Aorta (tissue), 5 donors: ENCODE data around the gene DENND2D. TPM values are rescaled to one million over a fixed set of nuclear protein-coding genes. Genes with fewer than 3 reads are reported as not detected.
A peak's percentile ranks its signal among the peaks of the same experiment; 100 is the strongest.

Source experiments
- ATAC-seq: fragments of 200-7000 bp; cut with Tn5 transposase; one replicate; pipeline ENCODE4 v1.9.1; 2022; ENCODE audit warnings: moderate library complexity; ENCODE audit not compliant: low FRiP score
- DNase-seq, 2 donors: peaks; one replicate each; pipeline ENCODE4 v3.0.0-alpha.2; 2020
- H3K27ac ChIP-seq, 2 donors: one replicate each; pipeline ENCODE4 v1.5.1; 2013; ENCODE audit warnings: low read length in 2 of 2, mild to moderate bottlenecking in 2 of 2, moderate library complexity in 2 of 2, control low read depth in 1 of 2, inconsistent platforms in 1 of 2, low read depth in 1 of 2
- H3K27me3 ChIP-seq, 2 donors: one replicate each; pipeline ENCODE4 v1.6.1; 2013; ENCODE audit warnings: control low read depth in 1 of 2, low read length in 1 of 2, mild to moderate bottlenecking in 1 of 2, moderate library complexity in 1 of 2; ENCODE audit not compliant: insufficient read depth in 2 of 2, control insufficient read depth in 1 of 2
- H3K36me3 ChIP-seq, 2 donors: one replicate each; pipeline ENCODE4 v1.6.1; 2013; ENCODE audit warnings: control low read depth in 1 of 2, low read length in 1 of 2, mild to moderate bottlenecking in 1 of 2; ENCODE audit not compliant: insufficient read depth in 2 of 2, control insufficient read depth in 1 of 2
- H3K4me1 ChIP-seq, 2 donors: one replicate each; pipeline ENCODE4 v1.6.1; 2013; ENCODE audit warnings: low read length in 2 of 2, control low read depth in 1 of 2, mild to moderate bottlenecking in 1 of 2, moderate library complexity in 1 of 2; ENCODE audit not compliant: insufficient read depth in 2 of 2, control insufficient read depth in 1 of 2
- H3K4me3 ChIP-seq, 2 donors: one replicate each; pipeline ENCODE4 v1.5.1; 2013; ENCODE audit warnings: low read length in 2 of 2, control low read depth in 1 of 2, mild to moderate bottlenecking in 1 of 2
- H3K9me3 ChIP-seq: one replicate; pipeline ENCODE4 v1.6.1; 2013; ENCODE audit warnings: mild to moderate bottlenecking, low read length; ENCODE audit not compliant: control insufficient read depth
- WGBS, 2 donors: extraction: QIAGEN DNeasy Blood & Tissue Kit; methylation state at CpG; one replicate each; pipeline ENCODE4 v1.1.7; 2013; 5-methylcytosine and 5-hydroxymethylcytosine counted together
- intact Hi-C, 2 donors: fragments of 100-400 bp; cut with DNase I; formaldehyde crosslinking; loops; one replicate each; pipeline versions ENCODE4 v1.14.2 to v1.15.0; 2022
- polyA plus RNA-seq, 2 donors: library from polyadenylated mRNA; stranded (reverse); fragments of 200-250 nt; gene quantifications; one replicate each; pipeline ENCODE4 v1.2.3, GENCODE V29; 2013
- total RNA-seq, 2 donors: library from RNA; stranded (reverse); fragmentation: NEBNext Ultra II Directional; extraction: Animal tissue kit (Norgen Biotek cat#: 25700); gene quantifications; one replicate each; pipeline ENCODE4 v1.2.1, GENCODE V29; 2021
- donor health status: healthy with polysubstance abuse.
- donor health status: Bipolar disorder and iron deficiency.
- donor health status: DM: no; HTN: no; CAD: no.
- donor health status: DM: no; HTN: no; CAD: no.
- donor health status: DM: yes; HTN: yes; CAD: no.

The DENND2D gene
- total and polyA plus RNA-seq, 4 donors: 0.77 to 20.3 (median 15.0) TPM

GRCh38 chr1:111211921-111212320 lies 11.5 kb upstream of the DENND2D start:
- Histone ChIP-seq H3K4me1 (no peaks in the 10 kb centered on the region), H3K27me3 (no peaks in the 10 kb centered on the region), H3K36me3 (no peaks in the 10 kb centered on the region), H3K4me3 (no peak overlapping the region), H3K9me3 (no peaks in the 10 kb centered on the region), H3K27ac (no peak overlapping the region)
- DNase-seq: no peak
- no peak for ATAC-seq
- intact Hi-C loops: no loop called here
- WGBS, 2 donors: 92 to 95% methylated on average over 1 of the region's 1 CpG

GRCh38 chr1:111209622-111210021 lies 9.2 kb upstream of the DENND2D start:
- no peak overlapping the region for H3K4me3 ChIP-seq
- intact Hi-C loops: no loop called here
- H3K27me3 ChIP-seq: no peaks in the 10 kb centered on the region
- H3K4me1 ChIP-seq: no peaks in the 10 kb centered on the region
- no peak overlapping the region for H3K27ac ChIP-seq
- ATAC-seq (no peak), DNase-seq (no peak)
- no peaks in the 10 kb centered on the region for H3K36me3 ChIP-seq
- WGBS, 2 donors: 65 to 85% methylated on average over 4 of the region's 4 CpGs
- no peaks in the 10 kb centered on the region for H3K9me3 ChIP-seq

GRCh38 chr1:111208921-111209320 lies 8.5 kb upstream of the DENND2D start:
- DNase-seq (no peak), ATAC-seq (no peak)
- Histone ChIP-seq H3K4me3 (no peak overlapping the region), H3K4me1 (no peaks in the 10 kb centered on the region), H3K27ac (no peak overlapping the region), H3K27me3 (no peaks in the 10 kb centered on the region), H3K9me3 (no peaks in the 10 kb centered on the region), H3K36me3 (no peaks in the 10 kb centered on the region)
- WGBS, 2 donors: 41 to 55% methylated on average over 1 of the region's 1 CpG
- intact Hi-C loops: no loop called here

GRCh38 chr1:111205714-111206050 lies 5.2 kb upstream of the DENND2D start:
- Histone ChIP-seq H3K36me3 (no peaks in the 10 kb centered on the region), H3K4me1 (no peaks in the 10 kb centered on the region), H3K27me3 (no peaks in the 10 kb centered on the region), H3K27ac (no peak overlapping the region), H3K4me3 (no peak overlapping the region), H3K9me3 (no peaks in the 10 kb centered on the region)
- 14 to 17% methylated on average over 2 of the region's 2 CpGs for WGBS, 2 donors
- intact Hi-C loops: no loop called here
- DNase-seq (no peak), ATAC-seq (no peak)

- H3K9me3 ChIP-seq: no peaks in the 10 kb centered on the region
- DNase-seq (no peak), ATAC-seq (no peak)
- H3K27me3 ChIP-seq: no peaks in the 10 kb centered on the region
- no peaks in the 10 kb centered on the region for H3K36me3 ChIP-seq
- 54 to 61% methylated on average over 9 of the region's 9 CpGs for WGBS, 2 donors
- H3K4me1 ChIP-seq: no peaks in the 10 kb centered on the region
- no peak overlapping the region for H3K27ac ChIP-seq
- H3K4me3 ChIP-seq: no peak overlapping the region
- intact Hi-C loops: no loop called here
Observed at GRCh38 chr1:111204983-111205713, 4.7 kb upstream of the DENND2D start.

- Histone ChIP-seq H3K9me3 (no peaks in the 10 kb centered on the region), H3K4me1 (no peaks in the 10 kb centered on the region), H3K4me3 (peak overlapping the region; percentile 43 to 46), H3K27ac (no peak overlapping the region), H3K36me3 (no peaks in the 10 kb centered on the region), H3K27me3 (no peaks in the 10 kb centered on the region)
- WGBS, 2 donors: 5 to 6% methylated on average over 57 to 61 of the region's 61 CpGs
- intact Hi-C loops: no loop called here
- DNase-seq (peak; percentile 76 to 82), ATAC-seq (peak; percentile 78)
Observed at GRCh38 chr1:111204201-111204982, 3.9 kb upstream of the DENND2D start.

GRCh38 chr1:111203681-111204200 lies 3.3 kb upstream of the DENND2D start:
- no peak overlapping the region for H3K27ac ChIP-seq
- H3K4me1 ChIP-seq: no peaks in the 10 kb centered on the region
- H3K4me3 ChIP-seq: peak overlapping the region; percentile 43 to 46
- intact Hi-C loops: no loop called here
- no peaks in the 10 kb centered on the region for H3K36me3 ChIP-seq
- no peaks in the 10 kb centered on the region for H3K9me3 ChIP-seq
- peak; percentile 54 for ATAC-seq
- H3K27me3 ChIP-seq: no peaks in the 10 kb centered on the region
- 10 to 12% methylated on average over 23 to 41 of the region's 41 CpGs for WGBS, 2 donors
- DNase-seq: peak; percentile 87 to 88

- DNase-seq: no peak
- no peak overlapping the region for H3K4me3 ChIP-seq
- no peak for ATAC-seq
- H3K27ac ChIP-seq: no peak overlapping the region
- H3K9me3 ChIP-seq: no peaks in the 10 kb centered on the region
- no peaks in the 10 kb centered on the region for H3K27me3 ChIP-seq
- H3K36me3 ChIP-seq: no peaks in the 10 kb centered on the region
- 91 to 92% methylated on average over 4 of the region's 4 CpGs for WGBS, 2 donors
- H3K4me1 ChIP-seq: no peaks in the 10 kb centered on the region
- intact Hi-C loops: no loop called here
Observed at GRCh38 chr1:111202707-111203623, 2.5 kb upstream of the DENND2D start.
